ENCODE data around the gene LONRF2. TPM values are rescaled to one million over a fixed set of nuclear protein-coding genes. Genes with fewer than 3 reads are reported as not detected.

LONRF2 gene
- total RNA-seq, 1 experiment from 2014 or later, result 2.7 TPM

DNA sequence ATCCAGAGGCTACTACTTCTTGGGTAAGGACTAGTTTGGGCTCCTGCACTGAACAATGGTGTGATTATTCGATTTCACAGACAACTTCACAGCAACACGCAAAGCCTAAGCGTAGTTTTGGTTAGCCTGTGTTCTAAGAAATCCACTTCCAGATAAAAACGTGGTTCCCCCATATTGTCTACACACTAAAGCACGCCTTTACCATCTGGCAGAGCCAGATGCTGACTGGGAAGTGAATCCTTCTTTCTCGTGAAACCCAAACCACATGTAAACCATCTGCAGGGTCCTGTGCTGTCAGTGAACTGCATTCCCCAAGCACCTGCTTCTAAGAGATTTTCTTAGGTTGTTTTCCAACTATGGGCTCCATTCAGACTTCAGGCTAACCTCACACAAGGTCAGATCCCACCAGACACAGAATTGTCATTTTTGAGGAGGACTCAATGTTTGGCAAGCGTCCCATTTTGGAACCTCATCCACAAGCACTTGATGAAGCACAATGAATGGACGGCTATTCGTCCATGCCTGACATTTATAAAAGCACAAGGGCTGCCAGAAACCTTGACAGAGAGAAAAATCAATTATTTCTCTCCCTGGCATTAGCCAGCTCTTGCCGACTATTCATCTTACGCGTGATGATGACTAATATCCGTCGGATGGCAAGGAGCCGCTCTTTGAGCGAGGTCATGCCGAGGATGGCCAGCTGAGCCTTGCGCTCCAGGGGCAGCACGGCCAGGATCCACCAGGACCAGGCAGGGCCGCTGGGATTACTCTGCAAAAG is 38.4 kb downstream of the LONRF2 start:
- no peak overlapping the region for H3K56ac ChIP-seq (ENCODE audit: insufficient read length, low read depth, low read length)
- H3K4me2 ChIP-seq (ENCODE audit: insufficient read depth, insufficient read length, low read length), result no peak overlapping the region
- H4K5ac ChIP-seq (ENCODE audit: insufficient read length, low read depth, low read length), result no peak overlapping the region
- H3K4ac ChIP-seq (ENCODE audit: low read depth, low read length), result no peak overlapping the region
- Mint-ChIP-seq H3K4me1 (peaks cover 41 to 46% of the 10 kb centered on the region in 2 experiments), H3K9me3 (no peaks in the 10 kb centered on the region), H3K36me3 (ENCODE audit: insufficient read depth in 1 of 3, low read depth in 3 of 3) (no peaks in the 10 kb centered on the region), H3K27me3 (ENCODE audit: low read depth) (no peaks in the 10 kb centered on the region), H3K27ac (peak overlapping the region in 2 of 3 experiments; percentile 40 to 49; a peak in 2 of 7 replicates), H3K4me3 (no peak overlapping the region)
- no peak overlapping the region for H3K9ac ChIP-seq (ENCODE audit: extremely low read depth, insufficient read length, low read length)
- H2BK20ac ChIP-seq (ENCODE audit: low read depth, low read length, poor library complexity, severe bottlenecking), result no peak overlapping the region
- no CpG with 5 or more reads among the region's 20 CpGs for WGBS (ENCODE audit: extremely low coverage, insufficient read length, low lambda C conversion rate)
- no peak overlapping the region for H3T11ph ChIP-seq (ENCODE audit: low read length)
- no peak overlapping the region for H2BK15ac ChIP-seq (ENCODE audit: low read depth, low read length)
- H2BK120ac ChIP-seq (ENCODE audit: low read depth, low read length, poor library complexity, severe bottlenecking), result no peak overlapping the region
- no peak overlapping the region for H2AFZ ChIP-seq (ENCODE audit: low read length)
- H4K20me1 ChIP-seq (ENCODE audit: control insufficient read depth, insufficient read depth, insufficient read length), result no peaks in the 10 kb centered on the region
- no peak overlapping the region; the same call in 1 of the 2 replicates for H3K14ac ChIP-seq (ENCODE audit: insufficient read depth, low read length)
- no peak overlapping the region for H3K27ac ChIP-seq (ENCODE audit: insufficient read length, low read depth, low read length)
- no peaks in the 10 kb centered on the region for H3K79me1 ChIP-seq (ENCODE audit: insufficient read depth, low read depth, low read length, poor library complexity, severe bottlenecking)
- H4K91ac ChIP-seq (ENCODE audit: insufficient read length, low read depth, low read length), result no peak overlapping the region
- H3K9me3 ChIP-seq (ENCODE audit: control insufficient read depth, low read depth, low read length), result no peaks in the 10 kb centered on the region
- H4K8ac ChIP-seq (replicated peaks; ENCODE audit: insufficient read length, low read depth, low read length), result no peak overlapping the region
- no peak overlapping the region for H3K23ac ChIP-seq (ENCODE audit: insufficient read length, low read depth, low read length)
- peaks cover 3% of the 10 kb centered on the region for H3K23me2 ChIP-seq (ENCODE audit: insufficient read length, low read depth, low read length, poor library complexity, severe bottlenecking)
- H2AK5ac ChIP-seq (ENCODE audit: insufficient read length, low read length), result no peak overlapping the region
- no peak overlapping the region for H2BK5ac ChIP-seq (ENCODE audit: insufficient read length, low read length)
- peaks cover 11% of the 10 kb centered on the region; the same call in 1 of the 2 replicates for H3K4me1 ChIP-seq (ENCODE audit: insufficient read depth, low read length)
- H3K79me2 ChIP-seq (ENCODE audit: insufficient read depth, low read length), result no peaks in the 10 kb centered on the region
- TF ChIP-seq, protein P1, sequence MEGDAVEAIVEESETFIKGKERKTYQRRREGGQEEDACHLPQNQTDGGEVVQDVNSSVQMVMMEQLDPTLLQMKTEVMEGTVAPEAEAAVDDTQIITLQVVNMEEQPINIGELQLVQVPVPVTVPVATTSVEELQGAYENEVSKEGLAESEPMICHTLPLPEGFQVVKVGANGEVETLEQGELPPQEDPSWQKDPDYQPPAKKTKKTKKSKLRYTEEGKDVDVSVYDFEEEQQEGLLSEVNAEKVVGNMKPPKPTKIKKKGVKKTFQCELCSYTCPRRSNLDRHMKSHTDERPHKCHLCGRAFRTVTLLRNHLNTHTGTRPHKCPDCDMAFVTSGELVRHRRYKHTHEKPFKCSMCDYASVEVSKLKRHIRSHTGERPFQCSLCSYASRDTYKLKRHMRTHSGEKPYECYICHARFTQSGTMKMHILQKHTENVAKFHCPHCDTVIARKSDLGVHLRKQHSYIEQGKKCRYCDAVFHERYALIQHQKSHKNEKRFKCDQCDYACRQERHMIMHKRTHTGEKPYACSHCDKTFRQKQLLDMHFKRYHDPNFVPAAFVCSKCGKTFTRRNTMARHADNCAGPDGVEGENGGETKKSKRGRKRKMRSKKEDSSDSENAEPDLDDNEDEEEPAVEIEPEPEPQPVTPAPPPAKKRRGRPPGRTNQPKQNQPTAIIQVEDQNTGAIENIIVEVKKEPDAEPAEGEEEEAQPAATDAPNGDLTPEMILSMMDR (conservative IDR thresholded peaks at IDR 0.05), result no peak
- H3K18ac ChIP-seq (ENCODE audit: insufficient read length, low read depth, low read length), result no peak overlapping the region
- no peaks in the 10 kb centered on the region for H3K27me3 ChIP-seq (ENCODE audit: insufficient read depth, low read length)
- H2BK12ac ChIP-seq (ENCODE audit: insufficient read length, low read depth, low read length), result no peak overlapping the region
- DNase-seq, result no peak

Data from H9 (cell line).